IMR-90 (cell line): ENCODE measurements around the gene SRGAP3. TPM values are rescaled to one million over a fixed set of nuclear protein-coding genes. Genes with fewer than 3 reads are reported as not detected.

Experiments used
- ATAC-seq: fragments of 200-7000 bp; cut with Tn5 transposase; 2 replicates; pipeline ENCODE4 v1.9.1; 2020; ENCODE audit warnings: low read depth, mild to moderate bottlenecking, moderate library complexity
- BruUV-seq: library from RNA; stranded (reverse); fragments of 400-500 nt; replicated peaks from 2 replicates; lab custom pipeline; 2021; lab: Mats Ljungman, UMichigan
- CTCF ChIA-PET: fragments of 300-600 bp; formaldehyde crosslinking; extraction: SDS; loops from one replicate; lab custom pipeline; 2021; ENCODE audit warnings: antibody characterized with exemption; lab: Yijun Ruan, JAX
- POLR2A ChIA-PET: fragments of 300-600 bp; sonication (Branson Sonifier 250); formaldehyde crosslinking; loops from one replicate; lab custom pipeline; 2022; ENCODE audit warnings: antibody characterized with exemption; ENCODE audit not compliant: unreplicated experiment; lab: Charles Lee
- DNase-seq: peaks from one replicate; pipeline ENCODE4 v3.0.0; 2013
- H2AFZ ChIP-seq: replicated peaks from 2 replicates; pipeline ENCODE3; 2013; ENCODE audit warnings: low read length, mild to moderate bottlenecking; ENCODE audit not compliant: poor library complexity
- H2AK5ac ChIP-seq: 2 replicates; pipeline ENCODE4 v1.6.1; 2013; ENCODE audit warnings: low read depth, low read length, inconsistent platforms
- H2AK9ac ChIP-seq: replicated peaks from 2 replicates; pipeline ENCODE3; 2013; ENCODE audit warnings: mild to moderate bottlenecking, low read depth, low read length, moderate library complexity; ENCODE audit not compliant: poor library complexity
- H2BK120ac ChIP-seq: 2 replicates; pipeline ENCODE4 v1.6.1; 2013; ENCODE audit warnings: low read depth, low read length, inconsistent platforms
- H2BK15ac ChIP-seq: 3 replicates; pipeline ENCODE4 v1.6.1; 2013; ENCODE audit warnings: low read depth, low read length, inconsistent platforms
- H2BK20ac ChIP-seq: 2 replicates; pipeline ENCODE4 v1.6.1; 2013; ENCODE audit warnings: low read depth, mild to moderate bottlenecking, inconsistent platforms, low read length, moderate library complexity
- H2BK5ac ChIP-seq: 2 replicates; pipeline ENCODE4 v1.6.1; 2013; ENCODE audit warnings: mild to moderate bottlenecking, low read depth, low read length, inconsistent platforms; ENCODE audit not compliant: poor library complexity, severe bottlenecking
- H3K14ac ChIP-seq: replicated peaks from 2 replicates; pipeline ENCODE4 v1.6.1; 2013; ENCODE audit warnings: low read depth, low read length, inconsistent platforms
- H3K18ac ChIP-seq: 2 replicates; pipeline ENCODE4 v1.6.1; 2013; ENCODE audit warnings: low read depth, low read length, control low read depth
- H3K23ac ChIP-seq: 2 replicates; pipeline ENCODE4 v1.6.1; 2013; ENCODE audit warnings: low read depth, low read length, inconsistent platforms
- H3K27ac ChIP-seq: 2 replicates; pipeline ENCODE4 v1.5.1; 2013; ENCODE audit warnings: mild to moderate bottlenecking, control low read depth, low read length; ENCODE audit not compliant: insufficient read depth
- H3K27me3 ChIP-seq: 2 replicates; pipeline ENCODE4 v1.6.1; 2013; ENCODE audit warnings: low read length; ENCODE audit not compliant: control insufficient read depth, insufficient read depth
- H3K36me3 ChIP-seq: 2 replicates; pipeline ENCODE4 v1.6.1; 2013; ENCODE audit warnings: low read length, mixed read lengths; ENCODE audit not compliant: control insufficient read depth, insufficient read depth
- H3K4ac ChIP-seq: 2 replicates; pipeline ENCODE4 v1.6.1; 2013; ENCODE audit warnings: low read depth, low read length, inconsistent platforms
- H3K4me1 ChIP-seq: 2 replicates; pipeline ENCODE4 v1.6.1; 2013; ENCODE audit warnings: low read length, mixed read lengths; ENCODE audit not compliant: control insufficient read depth, insufficient read depth
- H3K4me2 ChIP-seq: 2 replicates; pipeline ENCODE4 v1.6.1; 2013; ENCODE audit warnings: low read depth, mild to moderate bottlenecking, control low read depth, low read length, moderate library complexity
- H3K4me3 ChIP-seq: 2 replicates; pipeline ENCODE4 v1.5.1; 2013; ENCODE audit warnings: low read depth, mild to moderate bottlenecking, control low read depth, low read length, moderate library complexity; ENCODE audit not compliant: insufficient read depth
- H3K56ac ChIP-seq: 2 replicates; pipeline ENCODE4 v1.6.1; 2013; ENCODE audit warnings: low read length, inconsistent platforms; ENCODE audit not compliant: insufficient read depth; ENCODE audit errors: extremely low read depth
- H3K79me1 ChIP-seq, 2 experiments: 2 replicates each; pipeline ENCODE4 v1.6.1; 2013; ENCODE audit warnings: low read length in 2 of 2, inconsistent platforms in 1 of 2, low read depth in 1 of 2
- H3K9ac ChIP-seq: 2 replicates; pipeline ENCODE4 v1.6.1; 2013; ENCODE audit warnings: low read depth, low read length, control low read depth
- H3K9me1 ChIP-seq: 2 replicates; pipeline ENCODE4 v1.6.1; 2013; ENCODE audit warnings: low read length, inconsistent platforms; ENCODE audit not compliant: insufficient read depth
- H3K9me3 ChIP-seq: 2 replicates; pipeline ENCODE4 v1.6.1; 2013; ENCODE audit warnings: low read length; ENCODE audit not compliant: control insufficient read depth, insufficient read depth
- H4K20me1 ChIP-seq: 2 replicates; pipeline ENCODE4 v1.6.1; 2013; ENCODE audit warnings: low read length, inconsistent platforms; ENCODE audit not compliant: insufficient read depth
- H4K5ac ChIP-seq: 2 replicates; pipeline ENCODE4 v1.6.1; 2013; ENCODE audit warnings: mild to moderate bottlenecking, low read depth, low read length, control low read depth
- H4K8ac ChIP-seq, 2 experiments: 2 replicates each; pipeline ENCODE4 v1.6.1; 2013; ENCODE audit warnings: low read depth in 2 of 2, low read length in 2 of 2, control low read depth in 1 of 2, inconsistent platforms in 1 of 2
- H4K91ac ChIP-seq: 2 replicates; pipeline ENCODE4 v1.6.1; 2013; ENCODE audit warnings: low read depth, low read length, inconsistent platforms; ENCODE audit not compliant: insufficient read depth
- FOS ChIP-seq: fragments of 150-350 bp; IDR thresholded peaks from 2 replicates; pipeline ENCODE4 v1.6.1; 2016; ENCODE audit warnings: low read depth, low read length
- WGBS, 2 experiments: methylation state at CpG; one replicate each; pipeline versions ENCODE4 v1.1.5 to v1.1.7; 2013; ENCODE audit warnings: missing lambda C conversion rate in 2 of 2; ENCODE audit not compliant: insufficient read length in 1 of 2; ENCODE audit errors: extremely low coverage in 2 of 2; 5-methylcytosine and 5-hydroxymethylcytosine counted together
- dilution Hi-C: fragments of 300-500 bp; cut with HindIII; formaldehyde crosslinking; loops from one replicate; pipeline ENCODE4 v1.14.3; 2018; ENCODE audit warnings: low sequenced_read_pairs; ENCODE audit not compliant: unreplicated experiment
- in situ Hi-C: fragments of 300-500 bp; cut with MboI; formaldehyde crosslinking; loops from 3 replicates; pipeline ENCODE4 v1.14.3; 2019; ENCODE audit warnings: low sequenced_read_pairs, inconsistent platforms, mixed read lengths
- intact Hi-C: fragments of 100-400 bp; cut with micrococcal nuclease; formaldehyde crosslinking; loops from 2 replicates; pipeline ENCODE4 v1.10.0; 2022
- polyA plus RNA-seq, 3 experiments: library from polyadenylated mRNA; depleted of rRNA; stranded (reverse); fragments of >200 nt; gene quantifications; 2 replicates each; pipeline ENCODE4 v1.2.3, GENCODE V29; 2012; ENCODE audit warnings: low replicate concordance in 1 of 3
- total RNA-seq: library from RNA; depleted of rRNA; stranded (reverse); fragments of >200 nt; gene quantifications from 2 replicates; pipeline ENCODE4 v1.2.3, GENCODE V29; 2012

SRGAP3 gene
- total and polyA plus RNA-seq, 2 of the 4 experiments (the other 2 are of a cell fraction): 0.68 to 1.4 TPM

DNA sequence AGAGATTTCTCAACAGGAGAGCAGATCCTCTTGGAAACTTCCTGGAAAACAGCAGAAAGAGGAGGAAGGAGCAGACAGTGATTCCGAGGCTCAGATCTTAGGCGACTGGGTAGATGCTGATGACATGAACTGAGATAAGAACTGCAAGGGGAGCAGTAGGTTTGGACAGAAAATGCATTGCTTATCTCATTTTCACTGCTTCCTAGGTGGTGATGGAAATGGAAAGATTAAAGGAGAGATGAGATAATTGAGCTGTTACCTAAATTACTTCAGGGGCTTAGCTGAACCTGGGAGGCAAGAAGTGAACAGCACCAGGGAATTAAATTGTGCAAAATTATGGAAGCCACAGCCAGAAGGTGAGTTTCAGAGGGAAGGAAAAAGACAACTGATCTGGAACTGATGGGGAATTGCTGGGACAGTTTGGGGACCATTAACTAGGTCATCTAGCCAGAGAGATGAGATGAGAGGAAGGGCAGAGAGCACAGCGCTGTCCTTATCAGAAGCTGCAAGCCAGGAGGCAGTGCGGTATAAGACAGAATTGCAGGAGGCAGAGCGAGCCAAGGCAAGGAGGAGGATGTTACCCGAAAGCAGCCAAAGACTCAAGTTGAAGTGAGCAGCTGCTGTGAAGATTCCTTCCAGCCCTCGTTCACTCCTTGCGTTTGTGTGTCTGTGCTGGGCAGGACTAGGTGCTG, 140.4 kb downstream of the SRGAP3 start:
- no peak overlapping the region for H3K14ac ChIP-seq
- TF ChIP-seq FOS: no peak
- no peak overlapping the region for H3K27ac ChIP-seq
- H3K79me1 ChIP-seq: no peaks in the 10 kb centered on the region
- H4K8ac ChIP-seq: no peak overlapping the region
- no peak overlapping the region for H3K56ac ChIP-seq
- peaks cover 2% of the 10 kb centered on the region; the same call in 1 of the 2 replicates for H3K27me3 ChIP-seq
- H4K20me1 ChIP-seq: no peaks in the 10 kb centered on the region
- H2BK120ac ChIP-seq: no peak overlapping the region
- H3K4me1 ChIP-seq: no peaks in the 10 kb centered on the region
- 48% methylated on average over 5 of the region's 8 CpGs; no CpG with 5 or more reads in 1 of the 2 experiments for WGBS, 2 experiments
- in situ Hi-C loops (no loop called here), dilution Hi-C loops (no loop called here), intact Hi-C loops (no loop called here)
- H4K91ac ChIP-seq: no peak overlapping the region
- no peak overlapping the region for H2BK15ac ChIP-seq
- H3K9me1 ChIP-seq: no peaks in the 10 kb centered on the region
- no peak overlapping the region for H2AFZ ChIP-seq
- no peak overlapping the region for H2AK9ac ChIP-seq
- no peak overlapping the region for H3K4me2 ChIP-seq
- ATAC-seq (no peak), DNase-seq (no peak)
- no peak overlapping the region for H3K23ac ChIP-seq
- ChIA-PET CTCF (no interaction called here), POLR2A (no interaction called here)
- H2AK5ac ChIP-seq: no peak overlapping the region
- H4K5ac ChIP-seq: no peak overlapping the region
- H3K9me3 ChIP-seq: no peaks in the 10 kb centered on the region
- no peak overlapping the region for H3K9ac ChIP-seq
- H3K4me3 ChIP-seq: no peak overlapping the region
- no peak overlapping the region for H2BK20ac ChIP-seq
- no peak overlapping the region for H2BK5ac ChIP-seq
- H3K18ac ChIP-seq: no peak overlapping the region
- no peak overlapping the region for H3K4ac ChIP-seq
- no TSS peak for BruUV-seq
- H3K36me3 ChIP-seq: no peaks in the 10 kb centered on the region
